Fibroblast of skin of left quadriceps (primary cell): ENCODE measurements around the gene PRDX2.

Experiments
- DNase-seq, 2 experiments: peaks; one replicate each; pipeline ENCODE4 v3.0.0-alpha.2; 2013; ENCODE audit warnings: low read depth in 2 of 2

Gene PRDX2

DNA sequence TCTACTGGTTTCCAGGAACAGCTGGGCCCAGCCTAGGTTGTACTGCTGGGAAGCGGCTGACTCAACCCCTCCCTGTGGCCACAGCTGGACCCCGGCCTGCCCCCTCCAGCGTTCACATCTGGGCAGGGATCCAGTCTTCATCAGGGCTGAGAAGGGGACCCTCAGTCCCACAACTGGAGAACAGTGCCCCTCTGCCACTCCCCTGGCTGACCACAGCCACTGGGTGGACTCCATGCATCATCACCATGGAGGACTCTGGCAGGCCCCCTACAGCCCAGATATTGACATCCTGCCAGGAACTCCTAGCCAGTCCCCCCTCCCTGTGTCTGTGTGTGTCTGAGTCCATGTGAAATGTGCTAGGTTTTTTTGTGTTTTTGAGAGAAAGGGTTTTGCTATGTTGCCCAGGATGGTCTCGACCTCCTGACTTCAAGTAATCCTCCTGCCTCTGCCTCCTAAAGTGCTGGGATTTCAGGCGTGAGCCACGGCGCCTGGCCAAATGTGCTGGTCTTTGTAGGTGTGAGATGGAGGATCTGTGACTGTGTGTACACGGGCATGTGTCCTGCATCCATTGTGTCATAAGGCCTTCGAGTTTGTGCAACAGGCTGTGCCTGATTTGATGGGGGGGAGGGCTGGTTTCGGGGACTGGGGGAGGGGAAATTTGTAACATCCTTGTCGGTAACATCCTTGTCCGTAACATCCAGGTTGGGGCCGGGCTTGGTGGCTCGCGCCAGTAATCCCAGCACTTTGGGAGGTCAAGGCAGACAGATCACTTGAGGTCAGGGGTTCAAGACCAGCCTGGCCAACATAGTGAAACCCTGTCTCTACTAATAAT, 22.2 kb downstream of the PRDX2 start:
- peak; percentile 71 to 75 for DNase-seq

- no peak for DNase-seq
Observed at GRCh38 chr19:12778905-12779161, 22.8 kb downstream of the PRDX2 start.

- peak; percentile 50 to 55 for DNase-seq
Observed at GRCh38 chr19:12778017-12778904, 23.3 kb downstream of the PRDX2 start.

GRCh38 chr19:12777217-12778016, 24.2 kb downstream of the PRDX2 start:
- no peak for DNase-seq

DNA sequence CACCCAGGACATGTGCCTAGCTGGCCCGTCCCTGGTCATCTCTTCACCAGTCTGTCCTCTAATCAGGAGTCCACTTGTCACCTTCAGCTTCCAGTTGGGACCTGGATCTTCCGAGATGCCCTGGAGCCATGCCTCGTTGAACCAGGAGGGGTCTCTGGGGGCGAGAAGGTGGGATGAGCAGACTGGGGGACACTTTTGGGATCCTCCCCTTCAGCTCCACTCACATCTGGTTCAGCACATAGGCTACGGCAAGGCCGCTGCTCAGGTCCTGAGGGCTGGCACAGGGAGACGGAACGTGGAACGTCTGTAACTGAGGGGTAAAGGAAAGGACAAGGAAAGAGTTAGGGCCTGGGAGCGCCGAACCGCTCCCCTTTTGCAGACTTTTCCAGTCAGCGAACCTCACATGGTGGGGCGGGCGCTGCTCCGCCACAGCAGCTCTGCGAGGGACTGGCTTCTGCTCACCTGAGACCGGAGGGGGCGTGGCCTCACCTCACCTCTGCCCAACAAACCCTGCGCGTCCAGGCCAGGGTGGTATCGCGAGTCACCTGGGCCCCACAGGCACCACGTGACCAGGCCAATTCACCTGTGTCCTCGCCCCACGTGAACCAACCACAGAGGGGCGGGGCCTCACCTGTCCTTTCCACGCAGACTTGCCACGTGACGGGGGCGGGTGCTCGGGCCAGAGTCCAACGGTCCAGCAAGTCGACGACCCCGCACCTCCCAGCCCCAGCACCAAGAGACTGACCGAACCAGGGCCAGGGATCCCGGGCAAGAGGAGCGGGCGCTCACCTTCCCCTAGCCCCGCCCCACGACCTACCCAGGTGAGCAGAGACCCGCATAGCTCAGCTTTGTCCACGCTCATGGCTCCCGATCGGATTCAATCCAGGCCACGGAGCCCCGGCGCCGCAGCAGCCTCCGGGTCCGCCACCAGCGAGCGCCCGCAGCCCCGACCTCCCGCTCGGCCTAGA, 26.7 kb downstream of the PRDX2 start, which contains the start of gene HOOK2:
TSS of gene HOOK2 (minus strand) at position 965 of the 968 bp plus-strand sequence. CDS start at position 862, 103 bp downstream.
- DNase-seq: no peak

DNA sequence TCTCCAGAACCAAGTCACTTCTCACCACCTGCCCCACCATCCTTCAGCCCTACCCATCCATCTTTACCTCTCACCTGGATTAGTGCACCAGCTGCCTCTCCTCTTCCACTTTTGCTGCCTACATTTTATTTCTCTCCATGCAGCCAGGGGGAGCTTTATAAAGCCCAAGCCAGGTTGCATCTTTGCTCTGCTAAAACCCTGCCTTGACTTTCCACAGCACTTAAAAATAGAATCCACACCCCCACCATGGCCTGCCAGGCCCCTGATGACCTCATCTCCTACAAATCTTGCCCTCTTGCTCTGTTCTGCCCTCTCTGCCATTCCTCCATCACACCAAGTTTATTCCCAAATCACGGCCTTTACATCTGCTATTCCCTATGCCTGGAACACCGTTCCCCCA, 28.0 kb downstream of the PRDX2 start:
- DNase-seq: no peak

DNA sequence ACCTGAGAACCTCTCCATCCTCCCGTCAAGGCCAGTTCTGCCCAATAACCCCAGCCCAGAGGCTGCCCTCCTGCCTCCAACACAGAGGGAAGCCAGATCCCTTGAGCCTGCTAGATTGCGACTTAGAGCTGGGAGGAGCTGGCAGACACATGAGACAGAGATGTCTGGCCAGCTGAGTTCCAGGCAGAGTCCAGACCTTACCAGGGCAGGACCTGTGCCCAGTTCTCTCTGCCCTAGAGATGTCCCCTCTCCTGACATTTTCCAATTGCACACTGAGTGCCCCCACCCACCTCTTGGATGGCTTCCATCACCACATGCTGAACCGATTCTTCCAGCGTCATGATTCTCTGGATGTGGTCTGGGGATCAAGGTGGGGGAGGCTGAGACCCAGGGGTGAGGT, 29.3 kb downstream of the PRDX2 start:
- no peak for DNase-seq

- no peak for DNase-seq
Observed at GRCh38 chr19:12770922-12771321, 30.7 kb downstream of the PRDX2 start.

GRCh38 chr19:12769689-12770088, 31.9 kb downstream of the PRDX2 start:
- no peak for DNase-seq

GRCh38 chr19:12767666-12768065, 33.9 kb downstream of the PRDX2 start:
- no peak for DNase-seq

- no peak for DNase-seq
Observed at GRCh38 chr19:12767150-12767549, 34.5 kb downstream of the PRDX2 start.

DNA sequence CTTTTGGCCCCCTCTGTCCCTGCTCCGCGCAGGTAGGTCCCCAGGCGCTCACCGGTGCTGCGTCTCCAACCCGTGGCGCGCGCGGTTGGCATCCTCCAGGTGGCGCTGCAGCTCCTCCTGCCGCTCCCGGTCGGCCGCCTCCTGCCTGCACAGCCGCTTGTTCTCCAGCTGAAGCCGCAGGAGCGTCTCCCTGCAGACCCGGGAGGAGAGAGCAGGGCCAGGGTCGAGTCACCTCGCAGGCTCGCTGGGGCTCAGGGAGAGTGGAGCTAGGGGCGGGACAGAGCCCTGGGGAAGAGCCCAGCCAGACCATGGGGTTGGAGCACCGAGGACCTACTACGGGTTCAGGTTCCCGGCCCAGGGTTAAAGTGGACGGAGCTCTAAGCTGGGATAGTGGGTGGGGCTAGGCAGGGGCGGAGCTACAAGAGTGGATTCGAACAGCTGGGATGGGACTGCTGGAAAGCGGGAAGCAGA, 35.5 kb downstream of the PRDX2 start:
- DNase-seq: peak in 1 of 2 experiments; percentile 50

DNA sequence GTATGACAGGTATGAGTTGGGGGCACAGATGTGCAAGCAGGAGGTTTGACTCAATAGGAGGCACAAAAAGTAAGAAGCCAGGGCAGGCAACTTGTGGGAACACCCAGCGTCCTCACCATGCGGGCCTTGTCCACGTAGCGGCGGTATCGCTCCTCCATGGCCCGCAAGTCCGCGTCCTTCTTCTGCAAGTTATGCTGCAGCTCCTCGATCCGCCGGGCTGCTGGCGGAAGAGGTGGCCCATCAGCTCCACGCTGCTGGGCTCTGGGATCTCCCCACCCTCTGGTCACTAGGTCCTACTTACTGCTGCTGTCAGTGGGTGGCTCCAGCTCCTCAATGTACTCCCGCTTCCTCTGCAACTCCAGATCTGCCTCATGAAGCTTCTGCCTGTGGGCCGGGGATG, 36.9 kb downstream of the PRDX2 start:
- DNase-seq: no peak

- no peak for DNase-seq
Observed at GRCh38 chr19:12763100-12763499, 38.5 kb downstream of the PRDX2 start.

DNA sequence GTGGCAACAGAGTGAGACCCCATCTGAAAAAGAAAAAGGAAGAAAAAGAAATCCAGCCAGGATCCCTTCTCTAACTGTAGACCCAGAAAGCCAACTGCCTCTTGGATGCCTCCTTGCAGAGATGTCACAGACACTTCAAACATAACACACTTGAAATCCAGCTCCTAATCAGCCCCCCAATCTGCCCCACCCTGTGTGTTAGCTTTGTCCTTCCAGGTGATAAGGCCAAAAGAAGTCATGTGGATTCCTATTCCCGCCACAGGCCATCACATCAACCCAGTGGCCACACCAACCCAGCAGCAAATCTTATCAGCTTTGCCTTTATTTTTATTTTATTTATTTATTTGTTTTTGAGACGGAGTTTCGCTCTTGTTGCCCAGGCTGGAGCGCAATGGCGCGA, 41.9 kb downstream of the PRDX2 start:
- no peak for DNase-seq

DNA sequence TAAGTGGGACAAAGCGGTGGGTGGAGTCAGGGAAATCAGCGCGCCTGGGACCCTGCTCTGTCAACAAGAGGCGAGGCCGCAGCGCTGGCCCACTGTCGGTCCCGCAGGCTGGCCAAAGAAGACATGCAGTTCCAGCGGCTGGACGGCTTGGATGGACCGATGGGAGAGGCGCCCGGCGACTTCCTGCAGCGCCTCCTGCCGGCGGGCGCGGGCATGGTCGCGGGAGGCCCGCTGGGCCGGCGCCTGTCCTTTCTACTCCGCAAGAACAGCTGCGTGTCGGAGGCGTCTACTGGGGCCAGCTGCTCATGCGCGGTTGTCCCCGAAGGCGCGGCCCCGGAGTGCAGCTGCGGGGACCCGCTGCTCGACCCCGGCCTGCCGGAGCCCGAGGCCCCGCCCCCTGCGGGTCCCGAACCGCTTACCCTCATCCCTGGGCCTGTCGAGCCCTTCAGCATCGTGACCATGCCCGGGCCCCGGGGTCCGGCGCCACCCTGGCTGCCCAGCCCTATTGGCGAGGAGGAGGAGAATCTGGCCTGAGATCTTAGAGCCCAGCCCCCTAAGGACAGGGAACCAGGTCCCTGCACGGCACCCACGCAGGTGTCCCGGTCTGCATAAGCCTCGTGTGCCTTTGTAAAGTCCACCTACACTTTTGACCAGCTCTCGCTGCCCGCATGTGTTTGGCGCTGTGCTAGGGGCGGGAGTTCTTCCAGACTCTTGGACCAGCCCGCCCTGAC, 43.9 kb downstream of the PRDX2 start:
- DNase-seq: no peak

- DNase-seq: no peak
Observed at GRCh38 chr19:12756150-12756883, 45.3 kb downstream of the PRDX2 start.

DNA sequence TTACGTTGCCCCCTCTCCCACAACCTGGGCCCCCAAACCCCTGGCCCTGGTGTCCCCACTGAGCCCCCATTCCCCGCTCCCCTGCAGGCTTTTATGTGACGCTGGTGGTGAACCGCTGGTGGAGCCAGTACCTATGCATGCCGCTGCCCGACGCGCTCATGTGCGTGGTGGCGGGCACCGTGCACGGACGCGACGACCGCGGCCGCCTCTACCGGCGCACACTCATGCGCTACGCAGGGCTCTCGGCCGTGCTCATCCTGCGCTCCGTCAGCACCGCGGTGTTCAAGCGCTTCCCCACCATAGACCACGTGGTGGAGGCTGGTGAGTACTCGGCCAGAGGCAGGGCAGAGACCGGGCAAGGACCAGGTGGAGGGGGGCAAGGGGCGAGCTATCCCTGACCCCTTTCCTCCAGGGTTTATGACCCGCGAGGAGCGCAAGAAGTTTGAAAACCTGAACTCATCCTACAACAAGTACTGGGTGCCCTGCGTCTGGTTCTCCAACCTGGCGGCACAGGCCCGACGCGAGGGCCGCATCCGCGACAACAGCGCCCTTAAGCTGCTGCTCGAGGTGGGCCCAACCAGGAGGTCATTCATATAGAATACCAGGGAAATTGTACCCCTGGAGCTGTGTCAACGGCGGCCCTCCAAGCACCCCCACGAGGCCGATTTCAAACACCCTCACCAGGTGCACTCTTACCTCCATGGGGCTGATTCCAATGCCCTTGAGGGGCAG, 47.0 kb downstream of the PRDX2 start:
- DNase-seq: no peak
